B cell (primary cell): ENCODE measurements around the gene ZNF322. TPM values are rescaled to one million over a fixed set of nuclear protein-coding genes. Genes with fewer than 3 reads are reported as not detected.

ENCODE experiments used
- ATAC-seq: fragments of 200-7000 bp; cut with Tn5 transposase; one replicate; pipeline ENCODE4 v1.10.0; 2021; ENCODE audit warnings: low read depth, mild to moderate bottlenecking, moderate number of reproducible peaks, moderate library complexity
- CTCF ChIA-PET: fragments of 350-600 bp; sonication (Branson Sonifier 250); formaldehyde crosslinking; loops from one replicate; lab custom pipeline; 2021; ENCODE audit warnings: antibody characterized with exemption, inconsistent platforms; lab: Charles Lee
- POLR2A ChIA-PET: fragments of 350-600 bp; sonication (Branson Sonifier 250); formaldehyde crosslinking; loops from one replicate; lab custom pipeline; 2021; ENCODE audit warnings: antibody characterized with exemption; lab: Charles Lee
- DNase-seq: peaks from one replicate; pipeline ENCODE4 v3.0.0; 2013
- H2AFZ ChIP-seq: 2 replicates; pipeline ENCODE4 v1.6.1; 2012; ENCODE audit warnings: mild to moderate bottlenecking, low read depth, low read length; ENCODE audit not compliant: insufficient read depth, poor library complexity, severe bottlenecking
- H3K27ac ChIP-seq, 2 donors: 1 replicate in 1 of 2; 2 replicates in 1 of 2; pipeline ENCODE4 v1.5.1; 2012 to 2013; ENCODE audit warnings: low read length in 2 of 2, mild to moderate bottlenecking in 2 of 2, moderate library complexity in 1 of 2
- H3K27me3 ChIP-seq, 4 experiments: fragments of 200-600 bp in 1 of 4; sonication (generic) in 1 of 4; replicated peaks in 1 of 4; 1 replicate in 2 of 4; 2 replicates in 2 of 4; pipeline versions ENCODE4 v1.6.1 to v1.7.0; 2013 to 2016; ENCODE audit warnings: low read length in 3 of 4, mild to moderate bottlenecking in 2 of 4, mixed read lengths in 1 of 4, moderate library complexity in 1 of 4; ENCODE audit not compliant: insufficient read depth in 4 of 4, control insufficient read depth in 3 of 4; ENCODE audit errors: control extremely low read depth in 1 of 4
- H3K36me3 ChIP-seq, 2 experiments: replicated peaks in 1 of 2; 1 replicate in 1 of 2; 2 replicates in 1 of 2; pipeline versions ENCODE4 v1.6.1 to v1.7.1; 2013; ENCODE audit warnings: low read length in 1 of 2; ENCODE audit not compliant: insufficient read depth in 2 of 2, control insufficient read depth in 1 of 2; ENCODE audit errors: control extremely low read depth in 1 of 2, extremely low read depth in 1 of 2
- H3K4me1 ChIP-seq, 2 donors: fragments of 200-600 bp in 1 of 2; sonication (generic) in 1 of 2; 1 replicate in 1 of 2; 2 replicates in 1 of 2; pipeline versions ENCODE4 v1.5.1 to v1.6.1; 2013 to 2017; ENCODE audit warnings: low read length in 2 of 2; ENCODE audit not compliant: control insufficient read depth in 2 of 2, insufficient read depth in 2 of 2
- H3K4me2 ChIP-seq: replicated peaks from 2 replicates; pipeline ENCODE3; 2012; ENCODE audit warnings: mild to moderate bottlenecking, low read depth, low read length; ENCODE audit not compliant: poor library complexity, severe bottlenecking
- H3K4me3 ChIP-seq, 5 experiments: fragments of 200-600 bp in 1 of 5; sonication (generic) in 1 of 5; 1 replicate in 3 of 5; 2 replicates in 2 of 5; pipeline versions ENCODE4 v1.5.1 to v1.7.0; 2011 to 2016; ENCODE audit warnings: low read length in 4 of 5, mild to moderate bottlenecking in 4 of 5, low read depth in 2 of 5, control low read depth in 1 of 5, moderate library complexity in 1 of 5; ENCODE audit not compliant: insufficient read depth in 1 of 5; ENCODE audit errors: control extremely low read depth in 1 of 5, extremely low read depth in 1 of 5
- H3K79me2 ChIP-seq: fragments of 200-600 bp; sonication (generic); one replicate; pipeline ENCODE4 v1.6.0; 2016; ENCODE audit warnings: low read length; ENCODE audit not compliant: control insufficient read depth, insufficient read depth
- H3K9ac ChIP-seq: fragments of 200-600 bp; sonication (generic); 2 replicates; pipeline ENCODE4 v1.6.1; 2017; ENCODE audit warnings: mild to moderate bottlenecking, low read length, moderate library complexity
- H3K9me3 ChIP-seq, 3 donors: one replicate each; pipeline versions ENCODE4 v1.6.1 to v1.7.1; 2013; ENCODE audit warnings: low read length in 2 of 3; ENCODE audit not compliant: control insufficient read depth in 2 of 3, insufficient read depth in 1 of 3; ENCODE audit errors: control extremely low read depth in 1 of 3
- H4K20me1 ChIP-seq: 2 replicates; pipeline ENCODE4 v1.6.0; 2012; ENCODE audit warnings: mild to moderate bottlenecking, low read length; ENCODE audit not compliant: insufficient read depth, control insufficient read depth, poor library complexity, severe bottlenecking
- H3K27ac Mint-ChIP-seq: one replicate; pipeline ENCODE4 v1.8.0; 2021; ENCODE audit warnings: mixed read lengths
- H3K27me3 Mint-ChIP-seq: one replicate; pipeline ENCODE4 v1.8.0; 2021; ENCODE audit warnings: mixed read lengths
- H3K4me1 Mint-ChIP-seq: one replicate; pipeline ENCODE4 v1.8.0; 2021; ENCODE audit warnings: mixed read lengths
- H3K4me3 Mint-ChIP-seq: one replicate; pipeline ENCODE4 v1.8.0; 2021; ENCODE audit warnings: mixed read lengths
- H3K9me3 Mint-ChIP-seq: one replicate; pipeline ENCODE4 v1.8.0; 2022; ENCODE audit warnings: mixed read lengths; ENCODE audit not compliant: insufficient read depth
- EZH2 ChIP-seq: IDR thresholded peaks from 2 replicates; pipeline ENCODE4 v1.6.1; 2012; ENCODE audit warnings: borderline replicate concordance, low read depth, mild to moderate bottlenecking, moderate library complexity, low read length; ENCODE audit not compliant: insufficient read depth, poor library complexity, severe bottlenecking
- WGBS: methylation state at CpG from one replicate; pipeline ENCODE4 v1.1.5; 2013; ENCODE audit warnings: missing lambda C conversion rate; ENCODE audit not compliant: insufficient coverage; 5-methylcytosine and 5-hydroxymethylcytosine counted together
- intact Hi-C: fragments of 100-400 bp; cut with micrococcal nuclease; formaldehyde crosslinking; loops from one replicate; pipeline ENCODE4 v1.10.0; 2022
- polyA plus RNA-seq: library from polyadenylated mRNA; depleted of rRNA; stranded (reverse); fragments of >200 nt; gene quantifications from 2 replicates; pipeline ENCODE4 v1.2.3, GENCODE V29; 2012
- total RNA-seq, 2 donors: library from RNA; stranded (reverse); fragments of 120-200 nt in 1 of 2; gene quantifications; 1 replicate in 1 of 2; 2 replicates in 1 of 2; pipeline versions ENCODE4 v1.2.3 to v1.2.4, GENCODE V29; 2013 to 2022
- TF ChIP-seq, protein P1 (sequence below): fragments of 200-600 bp; IDR thresholded peaks from one replicate; pipeline ENCODE4 v1.8.0; 2022; ENCODE audit warnings: antibody characterized with exemption, mild to moderate bottlenecking

ZNF322 gene
- total and polyA plus RNA-seq, 2 donors (not counting 1 experiment from before 2014, with no cell fraction given), result 3.2 to 27.6 TPM

DNA sequence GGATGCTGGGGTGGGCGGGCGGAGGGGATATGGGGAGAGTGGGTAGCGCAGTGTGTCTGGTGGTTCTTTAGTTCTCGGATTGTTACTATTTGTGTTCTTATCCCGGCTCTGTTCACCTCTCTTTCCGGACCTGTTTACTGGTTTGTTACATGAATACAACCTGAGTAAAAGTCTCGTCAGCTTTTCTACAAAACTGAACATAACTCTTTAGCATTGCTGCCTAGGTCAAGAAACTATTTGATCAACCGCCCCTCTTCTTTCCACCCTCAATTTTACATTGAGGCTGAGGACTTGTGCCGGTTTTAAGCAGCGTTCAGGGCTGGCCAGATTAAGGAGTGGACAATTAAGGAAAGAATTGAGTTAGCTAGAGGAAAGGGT is 62.2 kb downstream of the ZNF322 start:
- ATAC-seq, result no peak
- Mint-ChIP-seq H3K4me3 (no peak overlapping the region), H3K27me3 (peaks cover 5% of the 10 kb centered on the region), H3K9me3 (no peaks in the 10 kb centered on the region), H3K27ac (no peak overlapping the region), H3K4me1 (peaks cover 20% of the 10 kb centered on the region)
- peak overlapping the region; percentile 90 for H2AFZ ChIP-seq
- peaks cover 2 to 14% (median 9%) of the 10 kb centered on the region in 4 experiments for H3K27me3 ChIP-seq
- peak overlapping the region; percentile 88 to 89 for H3K27ac ChIP-seq
- ChIA-PET CTCF (no interaction called here), POLR2A (no interaction called here)
- TF ChIP-seq, protein P1, sequence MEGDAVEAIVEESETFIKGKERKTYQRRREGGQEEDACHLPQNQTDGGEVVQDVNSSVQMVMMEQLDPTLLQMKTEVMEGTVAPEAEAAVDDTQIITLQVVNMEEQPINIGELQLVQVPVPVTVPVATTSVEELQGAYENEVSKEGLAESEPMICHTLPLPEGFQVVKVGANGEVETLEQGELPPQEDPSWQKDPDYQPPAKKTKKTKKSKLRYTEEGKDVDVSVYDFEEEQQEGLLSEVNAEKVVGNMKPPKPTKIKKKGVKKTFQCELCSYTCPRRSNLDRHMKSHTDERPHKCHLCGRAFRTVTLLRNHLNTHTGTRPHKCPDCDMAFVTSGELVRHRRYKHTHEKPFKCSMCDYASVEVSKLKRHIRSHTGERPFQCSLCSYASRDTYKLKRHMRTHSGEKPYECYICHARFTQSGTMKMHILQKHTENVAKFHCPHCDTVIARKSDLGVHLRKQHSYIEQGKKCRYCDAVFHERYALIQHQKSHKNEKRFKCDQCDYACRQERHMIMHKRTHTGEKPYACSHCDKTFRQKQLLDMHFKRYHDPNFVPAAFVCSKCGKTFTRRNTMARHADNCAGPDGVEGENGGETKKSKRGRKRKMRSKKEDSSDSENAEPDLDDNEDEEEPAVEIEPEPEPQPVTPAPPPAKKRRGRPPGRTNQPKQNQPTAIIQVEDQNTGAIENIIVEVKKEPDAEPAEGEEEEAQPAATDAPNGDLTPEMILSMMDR, result no peak
- TF ChIP-seq EZH2, result no peak
- peak overlapping the region; percentile 87 for H3K4me2 ChIP-seq
- H4K20me1 ChIP-seq, result peaks cover 9% of the 10 kb centered on the region
- no peak for DNase-seq
- H3K4me1 ChIP-seq, result peaks cover 14 to 24% of the 10 kb centered on the region in 2 donors
- intact Hi-C loops, result loop anchor here (2.0 to 10.0 kb wide), 11 partner anchors 61 to 1295 kb away; a partner anchor contains a TSS
- no peaks in the 10 kb centered on the region for H3K9me3 ChIP-seq
- H3K4me3 ChIP-seq, result peak overlapping the region; percentile 66 to 99 (median 88)
- H3K9ac ChIP-seq, result peak overlapping the region; percentile 82
- peaks cover 21% of the 10 kb centered on the region for H3K79me2 ChIP-seq
- WGBS, result 6% methylated on average over 3 of the region's 10 CpGs
- H3K36me3 ChIP-seq, result peaks cover 0 to 25% of the 10 kb centered on the region in 2 experiments

DNA sequence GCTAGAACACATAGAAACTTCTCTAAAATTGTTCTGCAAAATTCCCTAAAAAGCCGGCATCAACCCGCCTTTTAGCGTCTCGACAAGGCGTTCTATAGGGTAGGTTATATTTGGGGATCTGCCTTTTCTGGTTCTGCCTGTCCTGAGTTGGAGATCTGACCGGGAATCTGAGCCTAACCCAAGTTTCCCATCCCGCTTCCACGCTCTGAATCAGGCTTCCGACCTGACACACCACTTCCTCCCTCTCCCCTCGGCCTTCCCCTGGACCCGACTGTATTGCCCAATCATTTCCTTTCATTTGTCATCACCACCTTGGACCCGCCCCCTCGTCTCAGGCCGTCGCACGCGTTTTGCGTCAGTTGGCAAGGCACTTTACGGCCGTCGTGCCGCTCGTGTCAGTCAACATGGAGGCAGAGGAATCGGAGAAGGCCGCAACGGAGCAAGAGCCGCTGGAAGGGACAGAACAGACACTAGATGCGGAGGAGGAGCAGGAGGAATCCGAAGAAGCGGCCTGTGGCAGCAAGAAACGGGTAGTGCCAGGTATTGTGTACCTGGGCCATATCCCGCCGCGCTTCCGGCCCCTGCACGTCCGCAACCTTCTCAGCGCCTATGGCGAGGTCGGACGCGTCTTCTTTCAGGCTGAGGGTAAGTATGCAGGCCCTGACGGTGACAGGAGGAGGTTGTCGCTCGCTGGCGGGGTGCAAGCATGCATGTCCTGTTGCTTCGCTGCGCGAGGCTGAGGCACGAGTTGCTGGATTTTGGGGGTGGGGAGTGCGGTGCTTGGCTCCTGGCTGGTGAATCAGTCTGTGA is 62.8 kb downstream of the ZNF322 start, which contains the start of gene ABT1:
TSS of gene ABT1 (plus strand) at position 375 of the 810 bp plus-strand sequence. CDS start at position 405, 30 bp downstream.
- Mint-ChIP-seq H3K27me3 (peaks cover 8% of the 10 kb centered on the region), H3K9me3 (no peaks in the 10 kb centered on the region), H3K4me3 (no peak within 1 kb of the TSS), H3K27ac (no peak within 1 kb of the TSS), H3K4me1 (peaks cover 20% of the 10 kb centered on the region)
- peaks cover 9% of the 10 kb centered on the region for H4K20me1 ChIP-seq
- peak within 1 kb of the TSS; percentile 90 for H2AFZ ChIP-seq
- ATAC-seq, result peak; percentile 93
- TF ChIP-seq EZH2, result no peak
- TF ChIP-seq, protein P1, result no peak
- POLR2A ChIA-PET, result interaction anchor here (1.7 kb wide), 1 partner anchor 399 kb away, joined by 8 read pairs; a partner anchor contains a TSS
- under 1% methylated on average over 46 of the region's 51 CpGs for WGBS
- peak within 1 kb of the TSS; percentile 87 for H3K4me2 ChIP-seq
- CTCF ChIA-PET, result interaction anchor here (0.9 to 7.5 kb wide), 17 partner anchors 14 to 1268 kb away, joined by 3 to 132 read pairs (median 7); a partner anchor contains a TSS
- peaks cover 14 to 24% of the 10 kb centered on the region in 2 donors for H3K4me1 ChIP-seq
- H3K27ac ChIP-seq, result peak within 1 kb of the TSS; percentile 88 to 89
- peak; percentile 98 for DNase-seq
- H3K27me3 ChIP-seq, result peaks cover 2 to 20% (median 9%) of the 10 kb centered on the region in 4 experiments
- peak within 1 kb of the TSS; percentile 82 for H3K9ac ChIP-seq
- H3K36me3 ChIP-seq, result peaks cover 0 to 25% of the 10 kb centered on the region in 2 experiments
- peak within 1 kb of the TSS; percentile 84 to 99 (median 91) for H3K4me3 ChIP-seq
- intact Hi-C loops, result loop anchor here (1.0 to 10.0 kb wide), 17 partner anchors 24 to 1296 kb away; partner anchors contain the start of gene ZNF322
- no peaks in the 10 kb centered on the region for H3K9me3 ChIP-seq
- peaks cover 21% of the 10 kb centered on the region for H3K79me2 ChIP-seq
